D721Med (cell line): ENCODE data around the gene AFF3.

Experiments
- DNase-seq: peaks from one replicate; pipeline ENCODE4 v3.0.0; 2011; ENCODE audit warnings: low spot score; ENCODE audit not compliant: insufficient read length
- FAIRE-seq: peaks from 2 replicates; lab custom pipeline; 2011; peaks lifted over from hg19 to GRCh38; lab: Jason Lieb, UNC
- CTCF ChIP-seq: IDR thresholded peaks from 2 replicates; pipeline ENCODE4 v1.5.1; 2012; ENCODE audit warnings: mild to moderate bottlenecking, control low read depth; ENCODE audit not compliant: insufficient read depth; ENCODE audit errors: missing control alignments

AFF3 gene

DNA sequence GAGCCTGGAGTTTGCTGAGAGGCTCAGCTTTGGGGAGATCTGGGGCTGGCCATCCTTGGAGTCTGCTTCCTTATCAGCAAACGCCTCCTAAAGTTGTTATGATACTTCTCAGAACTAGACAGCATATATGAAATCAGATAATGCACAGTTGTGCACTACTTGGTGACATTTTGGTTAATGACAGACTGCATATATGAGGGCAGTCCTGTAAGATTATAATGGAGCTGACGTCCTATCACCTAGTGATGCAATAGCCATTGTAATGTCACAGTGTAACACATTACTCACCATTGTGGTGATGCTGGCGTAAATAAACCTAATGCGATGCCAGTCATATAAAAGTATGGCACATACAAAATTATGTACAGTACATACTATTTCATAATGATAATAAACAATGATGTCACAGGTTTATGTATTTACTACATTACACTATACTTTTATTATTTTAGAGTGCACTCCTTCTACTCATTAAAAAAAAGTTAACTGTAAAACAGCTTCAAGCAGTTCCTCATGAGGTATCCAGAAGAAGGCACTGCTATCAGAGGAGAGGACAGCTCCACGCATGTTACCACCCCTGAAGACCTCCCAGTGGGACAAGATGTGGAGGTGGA, 354.5 kb downstream of the AFF3 start:
- no peak for TF ChIP-seq CTCF
- DNase-seq (no peak), FAIRE-seq (no peak)

- TF ChIP-seq CTCF: no peak
- DNase-seq (no peak), FAIRE-seq (no peak)
Measured at GRCh38 chr2:99786636-99787390, 355.6 kb downstream of the AFF3 start.

DNA sequence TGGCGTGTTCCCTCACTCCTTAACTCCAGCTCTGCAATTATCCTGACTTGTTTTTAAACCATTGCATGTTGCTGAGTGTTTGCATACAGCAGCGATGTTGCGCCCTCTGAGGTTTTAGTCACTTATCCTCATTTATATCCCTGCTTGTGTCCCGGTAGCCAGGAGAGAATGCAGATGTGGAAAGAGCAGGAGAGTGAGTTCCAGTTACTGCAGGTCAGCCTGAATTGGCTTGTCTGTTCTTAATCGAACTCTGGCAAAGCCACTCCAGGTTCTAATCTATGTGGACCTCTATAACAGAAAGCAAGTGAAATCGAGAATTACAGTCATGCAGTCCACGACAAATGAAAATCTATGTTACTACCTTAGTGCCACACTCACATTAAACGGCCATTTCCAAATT, 357.4 kb downstream of the AFF3 start:
- DNase-seq (no peak), FAIRE-seq (no peak)
- TF ChIP-seq CTCF: no peak

GRCh38 chr2:99784282-99784681, 358.1 kb downstream of the AFF3 start:
- DNase-seq (no peak), FAIRE-seq (no peak)
- TF ChIP-seq CTCF: no peak

GRCh38 chr2:99780276-99780675, 362.1 kb downstream of the AFF3 start:
- DNase-seq (no peak), FAIRE-seq (no peak)
- TF ChIP-seq CTCF: no peak

DNA sequence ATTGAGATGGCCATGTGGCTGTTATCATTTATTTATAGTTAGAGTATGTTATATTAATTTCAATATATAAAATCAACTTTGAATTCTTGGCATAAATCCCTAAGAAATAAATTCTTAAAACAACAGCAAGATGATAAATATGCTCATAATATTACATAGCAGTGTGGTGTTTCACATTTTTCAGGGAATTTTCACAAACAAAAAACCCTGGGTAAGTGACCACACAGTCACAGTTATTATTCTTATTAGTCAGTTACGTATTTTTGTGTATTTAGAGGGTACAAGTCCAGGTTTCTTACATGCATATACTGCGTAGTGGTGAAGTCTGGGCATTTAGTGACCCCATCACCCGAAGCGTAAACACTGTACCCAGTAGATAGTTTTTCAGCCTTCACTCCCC, 363.1 kb downstream of the AFF3 start:
- FAIRE-seq (no peak), DNase-seq (no peak)
- no peak for TF ChIP-seq CTCF
